ENCODE data around the gene ANKRD13A. TPM values are rescaled to one million over a fixed set of nuclear protein-coding genes. Genes with fewer than 3 reads are reported as not detected.

The ANKRD13A gene
- total and polyA plus RNA-seq, 2 donors (not counting 3 experiments of a cell fraction or from before 2014, with no cell fraction given): 37.0 to 43.9 TPM

DNA sequence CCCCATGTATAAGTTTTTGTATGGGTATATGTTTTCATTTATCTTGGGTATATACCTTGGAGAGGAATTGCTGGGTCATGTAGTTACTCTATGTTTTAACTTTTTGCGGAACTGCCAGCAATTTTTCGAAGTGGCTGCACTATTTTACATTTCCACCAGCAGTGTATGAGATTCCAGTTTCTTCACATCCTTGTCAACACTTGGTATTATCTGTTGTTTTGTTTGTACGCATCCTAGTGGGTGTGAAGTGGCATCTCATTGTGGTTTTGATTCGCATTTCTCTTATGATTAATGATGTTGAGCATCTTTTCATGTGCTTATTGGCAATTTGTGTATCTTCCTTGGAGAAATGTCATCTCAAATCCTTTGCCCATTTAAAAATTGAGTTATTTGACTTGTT, 6.9 kb downstream of the ANKRD13A start:
- Histone ChIP-seq H3K27me3 (ENCODE audit: control insufficient read depth in 2 of 2, insufficient read depth in 2 of 2, low read length in 2 of 2) (no peaks in the 10 kb centered on the region), H3K4me2 (ENCODE audit: insufficient read depth, low read length) (no peak overlapping the region), H3K9ac (replicated peaks; ENCODE audit: extremely low read depth, insufficient read depth, low read length) (no peak overlapping the region), H3K79me2 (ENCODE audit: control insufficient read depth, insufficient read depth, low read length) (peaks cover 3% of the 10 kb centered on the region), H4K20me1 (replicated peaks; ENCODE audit: control insufficient read depth, extremely low read depth, insufficient read depth, low read length) (no peaks in the 10 kb centered on the region), H2AFZ (ENCODE audit: low read depth, low read length) (no peak overlapping the region), H3K9me1 (replicated peaks; ENCODE audit: control insufficient read depth, extremely low read depth, insufficient read depth, low read length) (no peaks in the 10 kb centered on the region), H3K4me3 (replicated peaks in 1 of 3; ENCODE audit: insufficient read depth in 1 of 3, low read depth in 1 of 3, low read length in 3 of 3) (no peak overlapping the region), H3K4me1 (ENCODE audit: control insufficient read depth, extremely low read depth, insufficient read depth, low read length) (no peaks in the 10 kb centered on the region), H3K36me3 (ENCODE audit: control insufficient read depth in 2 of 2, extremely low read depth in 1 of 2, insufficient read depth in 2 of 2, low read length in 2 of 2) (no peaks in the 10 kb centered on the region), H3K9me3 (replicated peaks; ENCODE audit: control insufficient read depth, insufficient read depth, low read length) (no peaks in the 10 kb centered on the region), H3K27ac (ENCODE audit: insufficient read depth, low read depth, low read length) (no peak overlapping the region)
- intact Hi-C loops (cut with micrococcal nuclease) (no loop called here), dilution Hi-C loops (cut with MboI; ENCODE audit: extremely low pct_ligation_motif_present, low sequenced_read_pairs) (no loop called here)
- no peak for TF ChIP-seq JUN (IDR thresholded peaks at IDR 0.05; ENCODE audit: borderline replicate concordance, insufficient read depth, insufficient read length, low read depth)
- TF ChIP-seq GATA2 (IDR thresholded peaks at IDR 0.05; ENCODE audit: insufficient read depth, insufficient read length, low read depth, low read length): no peak
- TF ChIP-seq CTCF (IDR thresholded peaks at IDR 0.05; ENCODE audit: extremely low read depth in 1 of 2, insufficient read depth in 1 of 2, low read depth in 1 of 2, low read length in 2 of 2): no peak
- no peak for TF ChIP-seq POLR2AphosphoS5 (IDR thresholded peaks at IDR 0.05; ENCODE audit: insufficient read depth, low read depth, low read length)
- TF ChIP-seq POLR2A (IDR thresholded peaks at IDR 0.05; ENCODE audit: low read depth, low read length): no peak
- TF ChIP-seq MAX (IDR thresholded peaks at IDR 0.05; ENCODE audit: insufficient read depth, insufficient read length): no peak
- TF ChIP-seq FOS (IDR thresholded peaks at IDR 0.05; ENCODE audit: borderline replicate concordance, insufficient read depth, low read length): no peak
- no peak for TF ChIP-seq MYC (IDR thresholded peaks at IDR 0.05; ENCODE audit: low read depth, low read length)
- TF ChIP-seq EZH2 (IDR thresholded peaks at IDR 0.05; ENCODE audit: borderline replicate concordance, low read depth, low read length, severe bottlenecking): no peak
- POLR2A ChIA-PET: no interaction called here
- no TSS peak for BruUV-seq (replicated peaks)
- CTCF ChIA-PET: no interaction called here
- DNase-seq (ENCODE audit: low read depth, low spot score): no peak
- no peak for FAIRE-seq
